K562 (cell line): ENCODE measurements around the gene ADAM10. TPM values are rescaled to one million over a fixed set of nuclear protein-coding genes. Genes with fewer than 3 reads are reported as not detected.

Experiments used
- ATAC-seq: fragments of 200-7000 bp; cut with Tn5 transposase; 3 replicates; pipeline ENCODE4 v1.9.1; 2020; ENCODE audit warnings: moderate library complexity
- BruUV-seq: library from RNA; stranded (reverse); fragments of 400-500 nt; replicated peaks from 2 replicates; lab custom pipeline; 2021; lab: Mats Ljungman, UMichigan
- CTCF ChIA-PET: fragments of 300-600 bp; formaldehyde crosslinking; extraction: SDS; loops from one replicate; lab custom pipeline; 2021; ENCODE audit warnings: low intra/inter-chr PET ratio; lab: Yijun Ruan, JAX
- POLR2A ChIA-PET: fragments of 300-600, 350-650 bp; sonication (Branson Sonifier 250); formaldehyde crosslinking; extraction: SDS; loops from one replicate; lab custom pipeline; 2021; ENCODE audit warnings: antibody characterized with exemption, inconsistent platforms; lab: Yijun Ruan, JAX
- DNase-seq, 4 experiments: peaks; one replicate each; pipeline versions ENCODE4 v3.0.0 to v3.0.0-alpha.2; 2011 to 2018; ENCODE audit warnings: low spot score in 3 of 4, mixed read lengths in 3 of 4; ENCODE audit errors: extremely low read depth in 1 of 4
- FAIRE-seq: peaks from 2 replicates; lab custom pipeline; 2011; peaks lifted over from hg19 to GRCh38; lab: Jason Lieb, UNC
- H2AFZ ChIP-seq: 2 replicates; pipeline ENCODE4 v1.6.0; 2011; ENCODE audit warnings: low read depth, low read length, control low read depth, inconsistent platforms
- H3K27ac ChIP-seq: fragments of 200-600 bp; 3 replicates; pipeline ENCODE4 v1.8.0; 2011; ENCODE audit warnings: low read depth, mild to moderate bottlenecking, control low read depth, inconsistent platforms, low read length, moderate library complexity, mixed read lengths; ENCODE audit errors: extremely low read depth
- H3K27me3 ChIP-seq, 2 experiments: fragments of 300-600 bp in 1 of 2; 2 replicates in 1 of 2; 3 replicates in 1 of 2; pipeline versions ENCODE4 v1.6.0 to v1.8.0; 2011; ENCODE audit warnings: inconsistent platforms in 2 of 2, low read length in 2 of 2, mild to moderate bottlenecking in 1 of 2, mixed read lengths in 1 of 2, moderate library complexity in 1 of 2; ENCODE audit not compliant: control insufficient read depth in 2 of 2, insufficient read depth in 2 of 2
- H3K36me3 ChIP-seq: fragments of 300-600 bp; 3 replicates; pipeline ENCODE4 v1.8.0; 2011; ENCODE audit warnings: mild to moderate bottlenecking, low read length, inconsistent platforms; ENCODE audit not compliant: control insufficient read depth, insufficient read depth
- H3K4me1 ChIP-seq, 2 experiments: fragments of 200-600 bp in 1 of 2; replicated peaks in 1 of 2; 2 replicates in 1 of 2; 3 replicates in 1 of 2; pipeline versions ENCODE4 v1.5.1 to v1.8.0; 2011; ENCODE audit warnings: inconsistent platforms in 2 of 2, low read length in 2 of 2, mild to moderate bottlenecking in 1 of 2, mixed read lengths in 1 of 2, moderate library complexity in 1 of 2; ENCODE audit not compliant: control insufficient read depth in 2 of 2, insufficient read depth in 2 of 2
- H3K4me2 ChIP-seq: 2 replicates; pipeline ENCODE4 v1.6.1; 2011; ENCODE audit warnings: low read length, control low read depth, inconsistent platforms, mixed read lengths; ENCODE audit not compliant: insufficient read depth
- H3K4me3 ChIP-seq: fragments of 200-600 bp; sonication (generic), shearing (Covaris generic); 2 replicates; pipeline ENCODE4 v1.5.1; 2016; ENCODE audit warnings: control low read depth, inconsistent platforms
- H3K79me2 ChIP-seq: fragments of 200-600 bp; 3 replicates; pipeline ENCODE4 v1.8.0; 2011; ENCODE audit warnings: low read length, inconsistent platforms; ENCODE audit not compliant: control insufficient read depth, insufficient read depth
- H3K9ac ChIP-seq, 2 experiments: 2 replicates each; pipeline versions ENCODE4 v1.6.0 to v1.6.1; 2011; ENCODE audit warnings: low read depth in 2 of 2, low read length in 2 of 2, control low read depth in 1 of 2, inconsistent platforms in 1 of 2, mild to moderate bottlenecking in 1 of 2, mixed read lengths in 1 of 2; ENCODE audit not compliant: insufficient read depth in 1 of 2
- H3K9me1 ChIP-seq: one replicate; pipeline ENCODE4 v1.6.0; 2011; ENCODE audit warnings: inconsistent platforms, mild to moderate bottlenecking, low read length, moderate library complexity; ENCODE audit not compliant: control insufficient read depth, insufficient read depth
- H3K9me3 ChIP-seq: replicated peaks from 2 replicates; pipeline ENCODE4 v1.5.1; 2011; ENCODE audit warnings: low read depth, low read length, inconsistent platforms; ENCODE audit not compliant: control insufficient read depth, insufficient read depth
- H4K20me1 ChIP-seq: replicated peaks from 2 replicates; pipeline ENCODE4 v1.6.1; 2011; ENCODE audit warnings: low read length, inconsistent platforms, mixed read lengths; ENCODE audit not compliant: control insufficient read depth, insufficient read depth
- E2F3 ChIP-seq: fragments of 250-450 bp; sonication (Bioruptor Pico); IDR thresholded peaks from 2 replicates; pipeline ENCODE4 v1.4.0; 2020; ENCODE audit warnings: mild to moderate bottlenecking
- GMEB1 ChIP-seq: fragments of 250-450 bp; sonication (Bioruptor Pico); IDR thresholded peaks from 2 replicates; pipeline ENCODE4 v1.4.0; 2020; ENCODE audit warnings: mild to moderate bottlenecking
- HNRNPUL1 ChIP-seq: fragments of 200-400 bp; formaldehyde crosslinking; IDR thresholded peaks from 2 replicates; pipeline ENCODE4 v1.6.1; 2017; ENCODE audit warnings: low read length
- LEF1 ChIP-seq: fragments of 450-650 bp; IDR thresholded peaks from 2 replicates; pipeline ENCODE4 v1.6.1; 2016; ENCODE audit warnings: mild to moderate bottlenecking
- MAFF ChIP-seq: IDR thresholded peaks from 2 replicates; pipeline ENCODE4 v1.6.1; 2012; ENCODE audit warnings: low read length, improper control_type of control experiment
- MIER1 ChIP-seq: fragments of 450-650 bp; IDR thresholded peaks from 2 replicates; pipeline ENCODE4 v1.6.1; 2016; ENCODE audit warnings: antibody characterized with exemption, mild to moderate bottlenecking, low read depth
- SRSF7 ChIP-seq: fragments of 200-400 bp; formaldehyde crosslinking; optimal IDR thresholded peaks from 2 replicates; pipeline ENCODE3; 2017; ENCODE audit warnings: mild to moderate bottlenecking, low read depth, low read length
- TFAM ChIP-seq: fragments of 250-450 bp; sonication (Bioruptor Pico); conservative IDR thresholded peaks from 2 replicates; pipeline ENCODE4 v1.5.0; 2021; ENCODE audit warnings: mild to moderate bottlenecking, moderate library complexity
- ZNF592 ChIP-seq: fragments of 450-650 bp; IDR thresholded peaks from 2 replicates; pipeline ENCODE4 v1.6.1; 2017; ENCODE audit warnings: antibody characterized with exemption, mild to moderate bottlenecking
- ZNF75A ChIP-seq: fragments of 450-650 bp; formaldehyde crosslinking; IDR thresholded peaks from 2 replicates; pipeline ENCODE4 v1.4.0; 2020; ENCODE audit warnings: mild to moderate bottlenecking
- WGBS: fragments of 100-300 bp; shearing (Covaris generic); methylation state at CpG from one replicate; pipeline ENCODE4 v1.1.6; 2016; ENCODE audit warnings: low coverage, mixed read lengths; ENCODE audit not compliant: insufficient coverage; ENCODE audit errors: missing lambda C conversion rate; 5-methylcytosine and 5-hydroxymethylcytosine counted together
- in situ Hi-C: fragments of 300-500 bp; cut with MboI; formaldehyde crosslinking; loops from 4 replicates; pipeline ENCODE4 v1.15.0; 2018; ENCODE audit warnings: inconsistent platforms, mixed read lengths
- intact Hi-C: fragments of 100-400 bp; cut with micrococcal nuclease; formaldehyde crosslinking; loops from 2 replicates; pipeline ENCODE4 v1.14.2; 2022
- polyA plus RNA-seq, 8 experiments: library from polyadenylated mRNA; depleted of rRNA in 4 of 8; stranded (reverse) in 5 of 8; unstranded in 3 of 8; fragments of >200 nt; fragmentation: Nextera tagmentation in 2 of 8; fragmentation: Illumina TruSeq in 1 of 8; extraction: Ambion mirVana in 2 of 8; extraction: Trizol in 1 of 8; gene quantifications; 2 replicates each; pipeline versions ENCODE4 v1.2.1 to v1.2.3, GENCODE V29; 2011 to 2014; ENCODE audit warnings: inconsistent platforms in 1 of 8, missing spikeins in 1 of 8
- total RNA-seq, 7 experiments: library from RNA; depleted of rRNA in 6 of 7; stranded (reverse); fragments of >200 nt in 6 of 7; fragmentation: Illumina TruSeq in 2 of 7; extraction: Trizol in 2 of 7; gene quantifications; 2 replicates each; pipeline versions ENCODE4 v1.2.1 to v1.2.3, GENCODE V29; 2011 to 2021; ENCODE audit warnings: low replicate concordance in 1 of 7
- TF ChIP-seq, protein P1 (sequence below), 2 experiments: IDR thresholded peaks; 2 replicates each; pipeline ENCODE4 v1.6.1; 2011; ENCODE audit warnings: borderline replicate concordance in 1 of 2, control low read depth in 1 of 2, low read depth in 1 of 2, low read length in 1 of 2, mild to moderate bottlenecking in 1 of 2, mixed read lengths in 1 of 2, moderate library complexity in 1 of 2; ENCODE audit not compliant: insufficient read depth in 1 of 2, insufficient read length in 1 of 2, poor library complexity in 1 of 2, severe bottlenecking in 1 of 2; ENCODE audit errors: extremely low read depth in 1 of 2

The ADAM10 gene
- total and polyA plus RNA-seq, 9 of the 15 experiments (the other 6 are each of a cell fraction or from before 2014, with no cell fraction given): 11.9 to 152 (median 57.3) TPM

- intact Hi-C loops (no loop called here), in situ Hi-C loops (no loop called here)
- Histone ChIP-seq H3K4me2 (no peak overlapping the region), H3K27me3 (no peaks in the 10 kb centered on the region), H3K4me3 (no peak overlapping the region), H3K9ac (no peak overlapping the region), H3K4me1 (no peaks in the 10 kb centered on the region), H3K79me2 (no peaks in the 10 kb centered on the region), H3K27ac (no peak overlapping the region), H3K9me1 (no peaks in the 10 kb centered on the region), H4K20me1 (no peaks in the 10 kb centered on the region), H3K9me3 (no peaks in the 10 kb centered on the region), H3K36me3 (peaks cover 20% of the 10 kb centered on the region), H2AFZ (no peak overlapping the region)
- WGBS: 86% methylated on average over 3 of the region's 4 CpGs
- ATAC-seq: no peak
- CTCF ChIA-PET: no interaction called here
- POLR2A ChIA-PET: no interaction called here
- BruUV-seq: no TSS peak
- FAIRE-seq: no peak
- DNase-seq: no peak
- TF ChIP-seq, protein P1, sequence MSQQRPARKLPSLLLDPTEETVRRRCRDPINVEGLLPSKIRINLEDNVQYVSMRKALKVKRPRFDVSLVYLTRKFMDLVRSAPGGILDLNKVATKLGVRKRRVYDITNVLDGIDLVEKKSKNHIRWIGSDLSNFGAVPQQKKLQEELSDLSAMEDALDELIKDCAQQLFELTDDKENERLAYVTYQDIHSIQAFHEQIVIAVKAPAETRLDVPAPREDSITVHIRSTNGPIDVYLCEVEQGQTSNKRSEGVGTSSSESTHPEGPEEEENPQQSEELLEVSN (IDR thresholded peaks at IDR 0.05; ENCODE audit: borderline replicate concordance in 1 of 2, extremely low read depth in 1 of 2, insufficient read depth in 1 of 2, insufficient read length in 1 of 2, low read depth in 1 of 2, low read length in 1 of 2, poor library complexity in 1 of 2, severe bottlenecking in 1 of 2): no peak
- no peak for TF ChIP-seq HNRNPUL1
- TF ChIP-seq ZNF592: no peak
- no peak for TF ChIP-seq SRSF7
- TF ChIP-seq MAFF: no peak
- no peak for TF ChIP-seq ZNF75A (CRISPR knock-in tag)
- no peak for TF ChIP-seq E2F3 (CRISPR knock-in tag)
- TF ChIP-seq GMEB1 (CRISPR knock-in tag): no peak
- TF ChIP-seq MIER1: no peak
- TF ChIP-seq TFAM: no peak
- no peak for TF ChIP-seq LEF1
Measured at GRCh38 chr15:58598829-58599210, 150.7 kb downstream of the ADAM10 start.
